ENCODE measurements around the gene SH3BGRL2.
"Not testable (repeated sequence)": the region's sequence is repeated elsewhere in the genome, so short reads cannot be mapped to it uniquely, and the experiment has no call there.

The SH3BGRL2 gene

DNA sequence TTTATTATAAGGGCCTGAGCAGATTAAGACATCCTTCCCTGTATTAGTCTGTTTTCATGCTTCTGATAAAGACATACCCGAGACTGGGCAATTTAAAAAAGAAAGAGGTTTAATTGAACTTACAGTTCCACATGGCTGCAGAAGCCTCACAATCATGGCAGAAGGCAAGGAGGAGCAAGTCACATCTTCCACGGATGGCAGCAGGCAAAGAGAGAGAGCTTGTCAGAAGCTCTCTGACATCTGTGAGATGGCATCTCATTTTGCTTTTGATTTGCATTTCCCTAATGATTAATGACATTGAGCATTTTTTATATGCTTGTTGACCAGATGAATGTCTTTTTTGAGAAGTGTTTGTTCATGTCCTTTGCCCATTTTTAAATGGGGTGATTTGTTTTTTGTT lies 114.2 kb downstream of the SH3BGRL2 start:
- DNase-seq (ENCODE audit: low spot score): not testable (repeated sequence)

DNA sequence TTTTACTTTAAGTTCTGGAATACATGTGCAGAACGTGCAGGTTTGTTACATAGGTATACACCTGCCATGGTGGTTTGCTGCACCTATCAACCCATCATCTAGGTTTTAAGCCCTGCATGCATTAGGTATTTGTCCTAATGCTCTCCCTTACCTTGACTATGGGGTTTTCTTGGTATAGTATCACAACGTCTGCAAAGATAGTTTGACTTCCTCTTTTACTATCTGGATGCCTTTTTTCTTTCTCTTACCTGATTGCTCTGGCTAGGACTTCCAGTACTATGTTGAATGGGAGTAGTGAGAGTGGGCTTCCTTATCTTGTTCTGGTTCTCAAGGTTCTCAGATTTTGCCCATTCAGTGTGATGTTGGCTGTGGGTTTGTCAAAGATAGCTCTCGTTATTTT lies 115.2 kb downstream of the SH3BGRL2 start:
- DNase-seq (ENCODE audit: low spot score): not testable (repeated sequence)

DNA sequence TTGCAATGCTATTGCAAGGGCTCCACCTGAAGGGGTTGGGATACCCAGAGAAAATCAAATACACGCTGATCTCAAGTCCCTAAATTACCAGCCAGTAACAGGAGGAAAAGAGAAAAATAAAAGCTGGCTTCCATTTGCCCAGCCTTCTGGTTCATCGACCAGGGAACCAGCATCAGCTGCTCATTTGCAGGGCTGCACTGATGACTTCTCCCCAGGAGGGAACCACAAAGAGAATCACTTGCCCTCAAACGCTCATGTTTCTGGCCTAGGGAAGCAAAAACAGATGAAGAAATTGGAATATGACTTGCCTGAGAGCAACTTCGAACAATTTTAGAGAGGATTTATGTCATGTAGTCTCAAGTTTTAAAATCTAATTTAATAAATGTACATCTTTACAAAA lies 119.7 kb downstream of the SH3BGRL2 start:
- DNase-seq (ENCODE audit: low spot score): no peak
